Measurements from ENCODE around the gene METTL8.

- TF ChIP-seq POLR2AphosphoS5 (IDR thresholded peaks at IDR 0.05) (no peak), CTCF (IDR thresholded peaks at IDR 0.05) (no peak), POLR2A (IDR thresholded peaks at IDR 0.05) (no peak), EP300 (IDR thresholded peaks at IDR 0.05) (no peak)
Measured at GRCh38 chr2:171482877-171483276, 49.1 kb upstream of the METTL8 start.
